HepG2 (cell line): ENCODE measurements around the gene CTNNBL1. TPM values are rescaled to one million over a fixed set of nuclear protein-coding genes. Genes with fewer than 3 reads are reported as not detected.

Experiments used
- ATAC-seq: fragments of 200-7000 bp; cut with Tn5 transposase; 3 replicates; pipeline ENCODE4 v1.9.1; 2020; ENCODE audit warnings: mild to moderate bottlenecking, moderate library complexity
- BruUV-seq: library from RNA; stranded (reverse); fragments of 400-500 nt; replicated peaks from 2 replicates; lab custom pipeline; 2021; lab: Mats Ljungman, UMichigan
- CTCF ChIA-PET: fragments of 300-600 bp; formaldehyde crosslinking; extraction: SDS; loops from one replicate; lab custom pipeline; 2021; ENCODE audit warnings: low total read pairs, inconsistent platforms, low intra/inter-chr PET ratio; lab: Yijun Ruan, JAX
- POLR2A ChIA-PET: fragments of 350-600 bp; sonication (Branson Sonifier 250); formaldehyde crosslinking; loops from one replicate; lab custom pipeline; 2020; ENCODE audit warnings: antibody characterized with exemption, inconsistent platforms; lab: Yijun Ruan, JAX
- DNase-seq: peaks from one replicate; pipeline ENCODE4 v3.0.0-alpha.2; 2015; ENCODE audit warnings: low spot score
- FAIRE-seq: peaks from 3 replicates; lab custom pipeline; 2011; peaks lifted over from hg19 to GRCh38; lab: Jason Lieb, UNC
- H2AFZ ChIP-seq: one replicate; pipeline ENCODE4 v1.6.1; 2011; ENCODE audit warnings: low read length, inconsistent platforms
- H3K27ac ChIP-seq: fragments of 300-600 bp; 3 replicates; pipeline ENCODE4 v1.8.0; 2011; ENCODE audit warnings: mixed run types, mild to moderate bottlenecking, mixed read lengths, low read length, inconsistent platforms; ENCODE audit not compliant: insufficient read depth; ENCODE audit errors: extremely low read length
- H3K27me3 ChIP-seq, 2 experiments: fragments of 200-600 bp in 1 of 2; 2 replicates in 1 of 2; 3 replicates in 1 of 2; pipeline versions ENCODE4 v1.6.0 to v1.8.0; 2011; ENCODE audit warnings: low read length in 2 of 2, mild to moderate bottlenecking in 2 of 2, moderate library complexity in 2 of 2, inconsistent platforms in 1 of 2; ENCODE audit not compliant: insufficient read depth in 2 of 2, control insufficient read depth in 1 of 2
- H3K36me3 ChIP-seq, 2 experiments: fragments of 200-600 bp in 1 of 2; replicated peaks in 1 of 2; 2 replicates in 1 of 2; 3 replicates in 1 of 2; pipeline versions ENCODE4 v1.5.1 to v1.8.0; 2011; ENCODE audit warnings: low read length in 2 of 2, inconsistent platforms in 1 of 2; ENCODE audit not compliant: insufficient read depth in 2 of 2, control insufficient read depth in 1 of 2
- H3K4me1 ChIP-seq: 2 replicates; pipeline ENCODE4 v1.5.1; 2012; ENCODE audit warnings: low read length, inconsistent platforms; ENCODE audit not compliant: insufficient read depth
- H3K4me2 ChIP-seq: 2 replicates; pipeline ENCODE4 v1.6.0; 2011; ENCODE audit warnings: low read depth, low read length, inconsistent platforms
- H3K4me3 ChIP-seq, 3 experiments: fragments of 200-600 bp in 1 of 3; sonication (generic), shearing (Covaris generic) in 1 of 3; replicated peaks in 1 of 3; 2 replicates each; pipeline ENCODE4 v1.5.1; 2011 to 2016; ENCODE audit warnings: low read length in 3 of 3, inconsistent platforms in 2 of 3, low read depth in 2 of 3, mild to moderate bottlenecking in 2 of 3, control low read depth in 1 of 3, mixed read lengths in 1 of 3; ENCODE audit not compliant: insufficient read depth in 1 of 3
- H3K79me2 ChIP-seq: one replicate; pipeline ENCODE4 v1.6.1; 2011; ENCODE audit warnings: low read length, inconsistent platforms; ENCODE audit not compliant: insufficient read depth
- H3K9ac ChIP-seq: 2 replicates; pipeline ENCODE4 v1.6.0; 2011; ENCODE audit warnings: mild to moderate bottlenecking, low read depth, low read length, inconsistent platforms; ENCODE audit not compliant: insufficient read depth
- H3K9me3 ChIP-seq: 2 replicates; pipeline ENCODE4 v1.5.1; 2012; ENCODE audit warnings: mild to moderate bottlenecking, low read length
- H4K20me1 ChIP-seq: 2 replicates; pipeline ENCODE4 v1.6.0; 2011; ENCODE audit warnings: inconsistent platforms, mild to moderate bottlenecking, low read length, moderate library complexity; ENCODE audit not compliant: insufficient read depth
- MTA3 ChIP-seq: sonication (generic); formaldehyde crosslinking; IDR thresholded peaks from 2 replicates; pipeline ENCODE4 v1.4.0; 2020; ENCODE audit warnings: missing genetic modification reagents
- NFRKB ChIP-seq: fragments of 450-650 bp; IDR thresholded peaks from 2 replicates; pipeline ENCODE4 v1.6.1; 2017
- SMC3 ChIP-seq: IDR thresholded peaks from 2 replicates; pipeline ENCODE4 v1.6.1; 2011; ENCODE audit warnings: low read length, improper control_type of control experiment
- SP2 ChIP-seq: sonication (generic); formaldehyde crosslinking; IDR thresholded peaks from 2 replicates; pipeline ENCODE4 v1.5.1; 2020; ENCODE audit warnings: mild to moderate bottlenecking, missing genetic modification reagents
- ZKSCAN1 ChIP-seq: fragments of 150-350 bp; IDR thresholded peaks from 2 replicates; pipeline ENCODE4 v1.6.1; 2014; ENCODE audit warnings: low read length
- ZNF747 ChIP-seq: sonication (generic); formaldehyde crosslinking; IDR thresholded peaks from 2 replicates; pipeline ENCODE4 v1.8.1; 2023; ENCODE audit warnings: missing genetic modification reagents, mild to moderate bottlenecking, borderline replicate concordance
- ZNF768 ChIP-seq: sonication (generic); formaldehyde crosslinking; IDR thresholded peaks from 2 replicates; pipeline ENCODE4 v1.4.0; 2020; ENCODE audit warnings: missing genetic modification reagents
- WGBS: methylation state at CpG from one replicate; pipeline ENCODE4 v1.1.6; 2017; ENCODE audit warnings: low lambda C conversion rate; 5-methylcytosine and 5-hydroxymethylcytosine counted together
- in situ Hi-C: cut with HindIII; loops from 2 replicates; pipeline ENCODE4 v1.10.0; 2017; ENCODE audit warnings: low pct_unique_long_range_greater_than_20kb; ENCODE audit not compliant: extremely low pct_ligation_motif_present
- intact Hi-C: fragments of 100-400 bp; cut with micrococcal nuclease; formaldehyde crosslinking; loops from one replicate; pipeline ENCODE4 v1.10.0; 2022; ENCODE audit not compliant: unreplicated experiment
- polyA plus RNA-seq, 8 experiments: library from polyadenylated mRNA; depleted of rRNA in 3 of 8; stranded (reverse) in 7 of 8; unstranded in 1 of 8; fragments of >200 nt; fragmentation: Illumina TruSeq in 4 of 8; extraction: Trizol in 4 of 8; gene quantifications; 2 replicates each; pipeline versions ENCODE4 v1.2.1 to v1.2.3, GENCODE V29; 2011 to 2016; ENCODE audit warnings: low read depth in 4 of 8, missing spikeins in 1 of 8, mixed read lengths in 1 of 8; ENCODE audit not compliant: insufficient read depth in 1 of 8
- total RNA-seq, 5 experiments: library from RNA; depleted of rRNA; stranded (reverse); fragments of >200 nt; fragmentation: Illumina TruSeq; extraction: Trizol; gene quantifications; 2 replicates each; pipeline ENCODE4 v1.2.3, GENCODE V29; 2016; ENCODE audit warnings: low read depth in 1 of 5
- TF ChIP-seq, protein P1 (sequence below): sonication (generic); formaldehyde crosslinking; IDR thresholded peaks from 2 replicates; pipeline ENCODE4 v1.4.0; 2020; ENCODE audit warnings: missing genetic modification reagents
- TF ChIP-seq, protein P2 (sequence below): sonication (generic); formaldehyde crosslinking; IDR thresholded peaks from 2 replicates; pipeline ENCODE4 v1.4.0; 2020; ENCODE audit warnings: missing genetic modification reagents
- TF ChIP-seq, protein P3 (sequence below): sonication (generic); formaldehyde crosslinking; IDR thresholded peaks from 2 replicates; pipeline ENCODE4 v1.4.0; 2020; ENCODE audit warnings: missing genetic modification reagents, borderline replicate concordance

Gene CTNNBL1
- total and polyA plus RNA-seq, 2 of the 13 experiments (the other 11 are each of a cell fraction or from before 2014, with no cell fraction given): 49.3 to 94.6 TPM

DNA sequence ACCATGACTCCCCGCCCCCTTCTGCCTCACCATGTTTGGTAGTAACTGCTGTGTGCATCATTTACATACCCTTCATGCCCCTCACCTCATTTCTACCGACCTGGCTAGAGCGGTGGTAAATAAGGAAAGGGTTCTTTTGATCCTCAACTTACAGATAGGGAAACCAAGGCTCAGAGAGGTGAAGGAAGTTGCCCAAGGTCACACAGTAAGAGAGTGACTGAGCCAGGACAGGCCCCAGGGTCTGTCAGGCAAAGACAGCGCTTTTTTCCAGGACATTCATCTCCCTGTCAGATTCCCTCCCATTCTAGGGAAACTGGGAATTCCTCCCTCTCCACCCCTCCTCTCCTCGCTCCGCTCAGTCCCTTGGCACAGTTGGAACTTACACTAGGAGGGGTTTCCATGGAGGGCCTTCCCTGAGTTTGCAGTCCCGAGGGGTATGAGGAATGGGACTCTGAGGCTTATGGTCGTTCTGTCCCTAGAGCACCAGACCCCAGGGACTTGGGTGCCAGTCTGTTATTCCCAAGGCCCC, 211.1 kb downstream of the CTNNBL1 start:
- Histone ChIP-seq H3K36me3 (no peaks in the 10 kb centered on the region), H3K4me3 (no peak overlapping the region), H3K4me1 (peaks cover 7% of the 10 kb centered on the region; the same call in 1 of the 2 replicates), H3K27ac (no peak overlapping the region), H3K9ac (no peak overlapping the region), H3K9me3 (no peaks in the 10 kb centered on the region), H3K27me3 (peaks cover 14 to 70% of the 10 kb centered on the region in 2 experiments; a peak in 4 of 5 replicates), H3K4me2 (no peak overlapping the region), H2AFZ (no peak overlapping the region), H3K79me2 (no peaks in the 10 kb centered on the region), H4K20me1 (peaks cover 8% of the 10 kb centered on the region; the same call in 1 of the 2 replicates)
- TF ChIP-seq SMC3 (no peak), NFRKB (no peak), ZNF747 (no peak), ZNF768 (peak; percentile 80; the same call in 1 of the 2 replicates)
- TF ChIP-seq, protein P1, sequence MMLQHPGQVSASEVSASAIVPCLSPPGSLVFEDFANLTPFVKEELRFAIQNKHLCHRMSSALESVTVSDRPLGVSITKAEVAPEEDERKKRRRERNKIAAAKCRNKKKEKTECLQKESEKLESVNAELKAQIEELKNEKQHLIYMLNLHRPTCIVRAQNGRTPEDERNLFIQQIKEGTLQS (CRISPR knock-in tag): no peak
- WGBS: 39% methylated on average over 8 of the region's 8 CpGs
- in situ Hi-C loops: loop anchor here (5.0 kb wide), 1 partner anchor 87 kb away; no protein-coding TSS in a partner anchor
- CTCF ChIA-PET: no interaction called here
- no peak for DNase-seq
- no peak for ATAC-seq
- no peak for FAIRE-seq
- intact Hi-C loops: no loop called here
- POLR2A ChIA-PET: no interaction called here
- no TSS peak for BruUV-seq

DNA sequence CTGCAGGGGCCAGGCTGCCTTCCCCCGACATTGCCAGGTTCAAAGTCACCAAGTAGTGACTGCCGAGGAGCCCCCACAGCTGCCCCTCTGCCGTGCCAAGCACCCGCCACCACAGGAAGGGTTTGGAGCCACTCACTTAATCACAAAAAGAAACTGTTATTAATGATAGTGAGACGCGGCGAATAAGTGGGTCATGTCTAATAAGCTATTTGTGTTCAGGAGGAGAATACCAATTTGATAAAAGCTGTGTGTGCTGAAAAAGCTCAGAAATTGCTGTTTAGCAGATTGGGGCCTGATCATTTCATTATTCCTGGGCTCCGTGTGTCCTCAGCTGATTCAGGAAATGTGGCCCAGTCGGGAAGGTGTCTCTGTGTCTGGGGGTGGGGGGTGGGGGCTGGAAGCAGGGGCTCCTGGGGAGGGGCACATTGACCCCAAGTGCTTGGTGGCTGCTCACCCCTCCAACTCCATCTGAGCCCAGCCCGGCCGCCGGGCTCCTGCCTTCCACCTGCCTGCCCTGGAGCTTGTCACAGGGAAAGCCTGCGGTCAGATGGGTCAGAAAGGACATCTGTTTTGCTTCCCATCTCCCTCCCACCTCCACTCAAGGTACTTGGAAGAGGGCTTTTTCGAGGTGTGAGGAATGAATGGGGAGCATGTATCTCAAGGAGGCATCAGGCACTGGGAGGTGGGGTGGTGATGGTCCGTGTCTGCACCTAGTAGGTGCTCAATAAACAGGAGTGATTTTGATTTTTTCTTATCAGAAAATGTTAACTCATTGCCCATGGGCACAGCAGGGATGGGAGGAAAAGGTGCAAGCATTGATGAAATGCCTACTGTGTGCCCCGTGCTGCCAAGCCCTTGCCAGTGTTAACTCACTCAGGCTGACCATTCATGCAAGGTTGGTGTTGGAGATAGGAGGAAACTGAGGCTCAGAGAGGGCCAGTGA, 212.1 kb downstream of the CTNNBL1 start:
- intact Hi-C loops: no loop called here
- POLR2A ChIA-PET: interaction anchor here (0.6 kb wide), 1 partner anchor 240 kb away, joined by 4 read pairs; no protein-coding TSS in a partner anchor
- Histone ChIP-seq H2AFZ (no peak overlapping the region), H3K27me3 (peaks cover 14 to 72% of the 10 kb centered on the region in 2 experiments; a peak in 4 of 5 replicates), H3K27ac (no peak overlapping the region), H3K79me2 (no peaks in the 10 kb centered on the region), H4K20me1 (peaks cover 8% of the 10 kb centered on the region; the same call in 1 of the 2 replicates), H3K4me1 (peaks cover 7% of the 10 kb centered on the region; the same call in 1 of the 2 replicates), H3K9me3 (no peaks in the 10 kb centered on the region), H3K36me3 (no peaks in the 10 kb centered on the region), H3K4me2 (no peak overlapping the region), H3K9ac (no peak overlapping the region), H3K4me3 (no peak overlapping the region)
- CTCF ChIA-PET: no interaction called here
- in situ Hi-C loops: no loop called here
- TF ChIP-seq, protein P2, sequence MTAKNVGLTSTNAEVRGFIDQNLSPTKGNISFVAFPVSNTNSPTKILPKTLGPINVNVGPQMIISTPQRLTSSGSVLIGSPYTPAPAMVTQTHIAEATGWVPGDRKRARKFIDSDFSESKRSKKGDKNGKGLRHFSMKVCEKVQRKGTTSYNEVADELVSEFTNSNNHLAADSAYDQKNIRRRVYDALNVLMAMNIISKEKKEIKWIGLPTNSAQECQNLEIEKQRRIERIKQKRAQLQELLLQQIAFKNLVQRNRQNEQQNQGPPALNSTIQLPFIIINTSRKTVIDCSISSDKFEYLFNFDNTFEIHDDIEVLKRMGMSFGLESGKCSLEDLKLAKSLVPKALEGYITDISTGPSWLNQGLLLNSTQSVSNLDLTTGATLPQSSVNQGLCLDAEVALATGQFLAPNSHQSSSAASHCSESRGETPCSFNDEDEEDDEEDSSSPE (CRISPR knock-in tag): no peak
- no peak for TF ChIP-seq SP2
- TF ChIP-seq ZKSCAN1: peak; percentile 91
- TF ChIP-seq MTA3: no peak
- TF ChIP-seq, protein P3, sequence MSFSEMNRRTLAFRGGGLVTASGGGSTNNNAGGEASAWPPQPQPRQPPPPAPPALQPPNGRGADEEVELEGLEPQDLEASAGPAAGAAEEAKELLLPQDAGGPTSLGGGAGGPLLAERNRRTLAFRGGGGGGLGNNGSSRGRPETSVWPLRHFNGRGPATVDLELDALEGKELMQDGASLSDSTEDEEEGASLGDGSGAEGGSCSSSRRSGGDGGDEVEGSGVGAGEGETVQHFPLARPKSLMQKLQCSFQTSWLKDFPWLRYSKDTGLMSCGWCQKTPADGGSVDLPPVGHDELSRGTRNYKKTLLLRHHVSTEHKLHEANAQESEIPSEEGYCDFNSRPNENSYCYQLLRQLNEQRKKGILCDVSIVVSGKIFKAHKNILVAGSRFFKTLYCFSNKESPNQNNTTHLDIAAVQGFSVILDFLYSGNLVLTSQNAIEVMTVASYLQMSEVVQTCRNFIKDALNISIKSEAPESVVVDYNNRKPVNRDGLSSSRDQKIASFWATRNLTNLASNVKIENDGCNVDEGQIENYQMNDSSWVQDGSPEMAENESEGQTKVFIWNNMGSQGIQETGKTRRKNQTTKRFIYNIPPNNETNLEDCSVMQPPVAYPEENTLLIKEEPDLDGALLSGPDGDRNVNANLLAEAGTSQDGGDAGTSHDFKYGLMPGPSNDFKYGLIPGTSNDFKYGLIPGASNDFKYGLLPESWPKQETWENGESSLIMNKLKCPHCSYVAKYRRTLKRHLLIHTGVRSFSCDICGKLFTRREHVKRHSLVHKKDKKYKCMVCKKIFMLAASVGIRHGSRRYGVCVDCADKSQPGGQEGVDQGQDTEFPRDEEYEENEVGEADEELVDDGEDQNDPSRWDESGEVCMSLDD (CRISPR knock-in tag): no peak
- DNase-seq (no peak), ATAC-seq (no peak), FAIRE-seq (no peak)
- 37% methylated on average over 16 of the region's 16 CpGs for WGBS
- BruUV-seq: no TSS peak
